ENCODE measurements around the gene KLHL36. TPM values are rescaled to one million over a fixed set of nuclear protein-coding genes. Genes with fewer than 3 reads are reported as not detected.

KLHL36 gene
- polyA plus RNA-seq, 4 donors = 12.7 to 33.1 (median 19.3) TPM

- WGBS, 3 donors = 85 to 91% (median 86%) methylated on average over 6 of the region's 6 CpGs
- FAIRE-seq (no peak), DNase-seq (no peak)
- Histone ChIP-seq H3K9me3 (ENCODE audit: control insufficient read depth in 2 of 2, insufficient read depth in 1 of 2, low read depth in 1 of 2, low read length in 1 of 2) (peaks cover 0 to 11% of the 10 kb centered on the region in 2 donors), H3K4me1 (ENCODE audit: control insufficient read depth in 3 of 3, insufficient read depth in 2 of 3, low read depth in 1 of 3, low read length in 2 of 3) (peaks cover 2 to 8% (median 5%) of the 10 kb centered on the region in 3 donors), H3K27ac (ENCODE audit: low read depth in 1 of 3, low read length in 2 of 3) (no peak overlapping the region), H3K27me3 (ENCODE audit: control insufficient read depth in 3 of 3, insufficient read depth in 3 of 3, low read length in 3 of 3) (no peaks in the 10 kb centered on the region), H3K4me3 (ENCODE audit: low read depth in 1 of 3, low read length in 3 of 3) (no peak overlapping the region), H3K36me3 (ENCODE audit: control insufficient read depth in 3 of 3, insufficient read depth in 2 of 3, low read depth in 1 of 3, low read length in 3 of 3) (peaks cover 0 to 36% (median 3%) of the 10 kb centered on the region in 3 donors)
Measured at GRCh38 chr16:84605339-84605848, 42.9 kb upstream of the KLHL36 start.

GRCh38 chr16:84606081-84606875, 42.0 kb upstream of the KLHL36 start:
- H3K4me1 ChIP-seq (ENCODE audit: control insufficient read depth in 3 of 3, insufficient read depth in 2 of 3, low read depth in 1 of 3, low read length in 2 of 3) = peaks cover 0 to 5% (median 2%) of the 10 kb centered on the region in 3 donors
- peak overlapping the region in 2 of 3 donors; percentile 17 for H3K27ac ChIP-seq (ENCODE audit: low read depth in 1 of 3, low read length in 2 of 3)
- H3K36me3 ChIP-seq (ENCODE audit: control insufficient read depth in 3 of 3, insufficient read depth in 2 of 3, low read depth in 1 of 3, low read length in 3 of 3) = peaks cover 0 to 38% (median 3%) of the 10 kb centered on the region in 3 donors
- H3K27me3 ChIP-seq (ENCODE audit: control insufficient read depth in 3 of 3, insufficient read depth in 3 of 3, low read length in 3 of 3) = no peaks in the 10 kb centered on the region
- DNase-seq = peak in 1 of 2 donors; percentile 28
- WGBS, 3 donors = 69 to 86% (median 80%) methylated on average over 14 of the region's 14 CpGs
- peaks cover 0 to 11% of the 10 kb centered on the region in 2 donors for H3K9me3 ChIP-seq (ENCODE audit: control insufficient read depth in 2 of 2, insufficient read depth in 1 of 2, low read depth in 1 of 2, low read length in 1 of 2)
- FAIRE-seq = no peak
- H3K4me3 ChIP-seq (ENCODE audit: low read depth in 1 of 3, low read length in 3 of 3) = no peak overlapping the region

GRCh38 chr16:84607061-84607460, 41.2 kb upstream of the KLHL36 start:
- DNase-seq = no peak
- 93 to 94% (median 94%) methylated on average over 12 to 13 of the region's 13 CpGs for WGBS, 3 donors
- H3K27me3 ChIP-seq (ENCODE audit: control insufficient read depth in 3 of 3, insufficient read depth in 3 of 3, low read length in 3 of 3) = no peaks in the 10 kb centered on the region
- H3K4me3 ChIP-seq (ENCODE audit: low read depth in 1 of 3, low read length in 3 of 3) = no peak overlapping the region
- H3K36me3 ChIP-seq (ENCODE audit: control insufficient read depth in 3 of 3, insufficient read depth in 2 of 3, low read depth in 1 of 3, low read length in 3 of 3) = peaks cover 0 to 38% (median 3%) of the 10 kb centered on the region in 3 donors
- peak overlapping the region in 2 of 3 donors; percentile 37 to 73 for H3K27ac ChIP-seq (ENCODE audit: low read depth in 1 of 3, low read length in 2 of 3)
- no peak for FAIRE-seq
- peaks cover 0 to 11% of the 10 kb centered on the region in 2 donors for H3K9me3 ChIP-seq (ENCODE audit: control insufficient read depth in 2 of 2, insufficient read depth in 1 of 2, low read depth in 1 of 2, low read length in 1 of 2)
- H3K4me1 ChIP-seq (ENCODE audit: control insufficient read depth in 3 of 3, insufficient read depth in 2 of 3, low read depth in 1 of 3, low read length in 2 of 3) = peaks cover 0 to 9% (median 2%) of the 10 kb centered on the region in 3 donors

GRCh38 chr16:84607694-84608093, 40.6 kb upstream of the KLHL36 start:
- no peak for FAIRE-seq
- H3K4me1 ChIP-seq (ENCODE audit: control insufficient read depth in 3 of 3, insufficient read depth in 2 of 3, low read depth in 1 of 3, low read length in 2 of 3) = peaks cover 0 to 9% (median 2%) of the 10 kb centered on the region in 3 donors

GRCh38 chr16:84608282-84608681, 40.0 kb upstream of the KLHL36 start:
- no peak for FAIRE-seq
- Histone ChIP-seq H3K27me3 (ENCODE audit: control insufficient read depth in 3 of 3, insufficient read depth in 3 of 3, low read length in 3 of 3) (no peaks in the 10 kb centered on the region), H3K27ac (ENCODE audit: low read depth in 1 of 3, low read length in 2 of 3) (peak overlapping the region in 2 of 3 donors; percentile 3 to 47), H3K4me3 (ENCODE audit: low read depth in 1 of 3, low read length in 3 of 3) (no peak overlapping the region), H3K36me3 (ENCODE audit: control insufficient read depth in 3 of 3, insufficient read depth in 2 of 3, low read depth in 1 of 3, low read length in 3 of 3) (peaks cover 0 to 35% (median 3%) of the 10 kb centered on the region in 3 donors), H3K9me3 (ENCODE audit: control insufficient read depth in 2 of 2, insufficient read depth in 1 of 2, low read depth in 1 of 2, low read length in 1 of 2) (peaks cover 0 to 11% of the 10 kb centered on the region in 2 donors), H3K4me1 (ENCODE audit: control insufficient read depth in 3 of 3, insufficient read depth in 2 of 3, low read depth in 1 of 3, low read length in 2 of 3) (peaks cover 0 to 9% (median 2%) of the 10 kb centered on the region in 3 donors)
- 61 to 76% (median 73%) methylated on average over 6 of the region's 6 CpGs for WGBS, 3 donors
- peak in 1 of 2 donors; percentile 37 for DNase-seq

More at GRCh38 chr16:84607694-84608093, 40.6 kb upstream of the KLHL36 start:
- H3K27me3 ChIP-seq (ENCODE audit: control insufficient read depth in 3 of 3, insufficient read depth in 3 of 3, low read length in 3 of 3) = no peaks in the 10 kb centered on the region
- H3K36me3 ChIP-seq (ENCODE audit: control insufficient read depth in 3 of 3, insufficient read depth in 2 of 3, low read depth in 1 of 3, low read length in 3 of 3) = peaks cover 0 to 39% (median 3%) of the 10 kb centered on the region in 3 donors
- no peak for DNase-seq
- WGBS, 3 donors = 64 to 71% (median 66%) methylated on average over 7 of the region's 7 CpGs
- H3K27ac ChIP-seq (ENCODE audit: low read depth in 1 of 3, low read length in 2 of 3) = peak overlapping the region in 2 of 3 donors; percentile 37 to 73
- H3K4me3 ChIP-seq (ENCODE audit: low read depth in 1 of 3, low read length in 3 of 3) = no peak overlapping the region
- peaks cover 0 to 11% of the 10 kb centered on the region in 2 donors for H3K9me3 ChIP-seq (ENCODE audit: control insufficient read depth in 2 of 2, insufficient read depth in 1 of 2, low read depth in 1 of 2, low read length in 1 of 2)

GRCh38 chr16:84609563-84610177, 38.6 kb upstream of the KLHL36 start:
- Histone ChIP-seq H3K9me3 (ENCODE audit: control insufficient read depth in 2 of 2, insufficient read depth in 1 of 2, low read depth in 1 of 2, low read length in 1 of 2) (peaks cover 0 to 11% of the 10 kb centered on the region in 2 donors), H3K27ac (ENCODE audit: low read depth in 1 of 3, low read length in 2 of 3) (peak overlapping the region in 1 of 3 donors; percentile 14), H3K36me3 (ENCODE audit: control insufficient read depth in 3 of 3, insufficient read depth in 2 of 3, low read depth in 1 of 3, low read length in 3 of 3) (peaks cover 0 to 38% (median 3%) of the 10 kb centered on the region in 3 donors), H3K27me3 (ENCODE audit: control insufficient read depth in 3 of 3, insufficient read depth in 3 of 3, low read length in 3 of 3) (no peaks in the 10 kb centered on the region), H3K4me3 (ENCODE audit: low read depth in 1 of 3, low read length in 3 of 3) (no peak overlapping the region), H3K4me1 (ENCODE audit: control insufficient read depth in 3 of 3, insufficient read depth in 2 of 3, low read depth in 1 of 3, low read length in 2 of 3) (peaks cover 0 to 9% (median 2%) of the 10 kb centered on the region in 3 donors)
- 71 to 81% (median 80%) methylated on average over 6 of the region's 6 CpGs for WGBS, 3 donors
- FAIRE-seq = no peak
- no peak for DNase-seq

GRCh38 chr16:84610376-84610775, 37.9 kb upstream of the KLHL36 start:
- 72 to 92% (median 91%) methylated on average over 1 of the region's 1 CpG for WGBS, 3 donors
- no peak for FAIRE-seq

GRCh38 chr16:84611041-84611440, 37.3 kb upstream of the KLHL36 start:
- peaks cover 0 to 45% (median 3%) of the 10 kb centered on the region in 3 donors for H3K36me3 ChIP-seq (ENCODE audit: control insufficient read depth in 3 of 3, insufficient read depth in 2 of 3, low read depth in 1 of 3, low read length in 3 of 3)
- H3K4me3 ChIP-seq (ENCODE audit: low read depth in 1 of 3, low read length in 3 of 3) = no peak overlapping the region
- DNase-seq = no peak
- H3K4me1 ChIP-seq (ENCODE audit: control insufficient read depth in 3 of 3, insufficient read depth in 2 of 3, low read depth in 1 of 3, low read length in 2 of 3) = peaks cover 2 to 9% (median 3%) of the 10 kb centered on the region in 3 donors
- no peak overlapping the region for H3K27ac ChIP-seq (ENCODE audit: low read depth in 1 of 3, low read length in 2 of 3)
- peaks cover 0 to 2% of the 10 kb centered on the region in 2 donors for H3K9me3 ChIP-seq (ENCODE audit: control insufficient read depth in 2 of 2, insufficient read depth in 1 of 2, low read depth in 1 of 2, low read length in 1 of 2)
- FAIRE-seq = no peak
- no peaks in the 10 kb centered on the region for H3K27me3 ChIP-seq (ENCODE audit: control insufficient read depth in 3 of 3, insufficient read depth in 3 of 3, low read length in 3 of 3)
- 58 to 82% (median 64%) methylated on average over 4 of the region's 4 CpGs for WGBS, 3 donors

More at GRCh38 chr16:84610376-84610775, 37.9 kb upstream of the KLHL36 start:
- Histone ChIP-seq H3K36me3 (ENCODE audit: control insufficient read depth in 3 of 3, insufficient read depth in 2 of 3, low read depth in 1 of 3, low read length in 3 of 3) (peaks cover 0 to 42% (median 3%) of the 10 kb centered on the region in 3 donors), H3K4me3 (ENCODE audit: low read depth in 1 of 3, low read length in 3 of 3) (no peak overlapping the region), H3K4me1 (ENCODE audit: control insufficient read depth in 3 of 3, insufficient read depth in 2 of 3, low read depth in 1 of 3, low read length in 2 of 3) (peaks cover 0 to 9% (median 2%) of the 10 kb centered on the region in 3 donors), H3K9me3 (ENCODE audit: control insufficient read depth in 2 of 2, insufficient read depth in 1 of 2, low read depth in 1 of 2, low read length in 1 of 2) (peaks cover 0 to 7% of the 10 kb centered on the region in 2 donors), H3K27me3 (ENCODE audit: control insufficient read depth in 3 of 3, insufficient read depth in 3 of 3, low read length in 3 of 3) (no peaks in the 10 kb centered on the region), H3K27ac (ENCODE audit: low read depth in 1 of 3, low read length in 2 of 3) (no peak overlapping the region)
- no peak for DNase-seq
